Hematopoietic multipotent progenitor cell treated with erythropoietin and hydrocortisone succinate and interleukin-3 and kit ligand, for 6 days (in vitro differentiated cells): ENCODE data around the gene FSCN2.

Experiments used
- DNase-seq: peaks from one replicate; pipeline ENCODE4 v3.0.0-alpha.2; 2015

FSCN2 gene

DNA sequence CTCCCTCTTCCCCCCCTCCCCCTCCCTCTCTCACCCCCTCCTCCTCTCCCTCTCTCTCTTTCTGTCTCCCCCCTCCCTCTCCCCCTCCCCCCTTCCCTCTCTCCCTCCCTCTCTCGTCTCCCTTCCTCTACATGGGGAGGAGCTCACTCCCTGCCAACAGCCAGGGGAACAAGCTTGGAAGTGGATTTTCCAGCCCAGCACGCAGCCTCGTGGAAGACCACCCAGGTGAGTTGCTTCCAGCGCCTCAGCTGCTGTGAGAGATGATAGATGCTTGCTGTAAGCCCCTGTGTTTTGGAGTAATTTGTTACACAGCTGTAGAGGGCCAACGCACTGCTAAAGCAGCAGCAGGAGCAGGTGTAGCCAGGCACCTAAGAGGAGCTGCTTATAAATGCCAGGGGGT lies 36.4 kb upstream of the FSCN2 start:
- no peak for DNase-seq

GRCh38 chr17:81492202-81492601 lies 36.0 kb upstream of the FSCN2 start:
- DNase-seq, result no peak

- no peak for DNase-seq
These were observed 35.5 kb upstream of the FSCN2 start for GRCh38 chr17:81492706-81493105.

GRCh38 chr17:81493198-81494038 lies 34.8 kb upstream of the FSCN2 start:
- DNase-seq, result no peak

- no peak for DNase-seq
These were observed 33.4 kb upstream of the FSCN2 start for GRCh38 chr17:81494626-81495377.

GRCh38 chr17:81498953-81499600 lies 29.1 kb upstream of the FSCN2 start:
- no peak for DNase-seq

DNA sequence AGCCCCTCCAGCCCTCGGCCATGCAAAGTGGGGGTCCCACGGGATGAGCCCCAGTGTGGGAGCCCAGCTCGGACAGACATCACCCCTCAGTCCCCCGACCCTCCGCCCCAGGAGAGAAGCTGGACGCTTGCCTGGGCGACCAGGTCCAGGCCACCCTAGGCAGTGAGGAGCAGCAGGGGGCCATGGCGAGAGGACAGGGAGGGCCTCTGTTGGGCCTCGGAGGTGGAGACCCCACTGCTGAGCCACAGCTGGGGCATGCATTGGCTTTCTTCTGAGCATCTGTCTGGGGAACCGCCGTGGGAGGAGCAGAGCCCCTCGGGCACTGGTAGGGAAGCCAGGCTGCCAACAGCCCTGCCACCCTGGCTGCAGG lies 28.6 kb upstream of the FSCN2 start:
- DNase-seq, result no peak

DNA sequence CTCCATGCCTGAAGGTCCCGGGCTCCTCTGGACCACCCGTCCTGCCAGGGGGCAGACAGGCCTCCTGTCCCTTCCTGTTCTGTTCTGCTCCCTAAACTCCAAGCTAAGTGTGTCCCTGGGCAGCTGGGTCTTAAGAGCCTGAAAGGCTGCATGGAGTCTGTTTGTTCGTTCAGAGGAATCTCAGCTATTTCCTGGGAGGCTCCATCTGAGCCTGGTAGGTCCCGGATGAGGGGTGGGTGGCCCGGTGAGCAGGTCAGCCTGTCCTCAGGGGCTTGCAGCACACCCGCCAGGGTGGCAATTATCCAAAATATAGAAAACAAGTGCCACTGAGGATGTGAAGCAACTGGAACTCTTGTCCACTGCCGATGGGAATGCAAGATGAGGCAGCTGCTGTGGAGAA lies 28.1 kb upstream of the FSCN2 start:
- DNase-seq, result no peak

DNA sequence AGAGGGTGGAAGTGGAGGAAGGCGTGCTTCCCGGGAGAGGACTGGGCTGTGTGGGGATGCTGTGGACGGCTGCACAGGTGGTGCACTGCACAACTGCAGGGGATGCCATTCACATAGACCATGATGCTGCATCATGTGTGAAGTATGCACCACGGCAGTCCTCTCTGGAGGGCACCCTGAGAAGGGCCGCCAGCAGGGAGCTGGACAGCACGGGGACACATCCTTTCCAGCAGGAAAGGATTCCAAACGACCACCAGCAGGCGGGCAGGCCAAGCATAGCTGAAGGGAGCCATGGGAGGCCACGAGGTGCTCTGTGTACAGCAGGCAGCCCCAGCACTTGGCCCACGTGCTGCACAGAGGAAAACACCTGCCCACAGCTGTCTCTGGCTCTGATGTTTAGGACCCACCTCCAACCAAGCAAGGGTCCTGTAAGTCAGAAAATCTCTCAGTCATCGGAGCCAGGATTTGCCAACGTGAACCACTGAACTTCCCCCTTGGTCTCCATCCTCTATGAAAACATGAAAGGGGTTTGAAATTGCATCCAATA lies 25.6 kb upstream of the FSCN2 start:
- DNase-seq, result no peak

- DNase-seq, result no peak
These were observed 24.6 kb upstream of the FSCN2 start for GRCh38 chr17:81503619-81504018.

DNA sequence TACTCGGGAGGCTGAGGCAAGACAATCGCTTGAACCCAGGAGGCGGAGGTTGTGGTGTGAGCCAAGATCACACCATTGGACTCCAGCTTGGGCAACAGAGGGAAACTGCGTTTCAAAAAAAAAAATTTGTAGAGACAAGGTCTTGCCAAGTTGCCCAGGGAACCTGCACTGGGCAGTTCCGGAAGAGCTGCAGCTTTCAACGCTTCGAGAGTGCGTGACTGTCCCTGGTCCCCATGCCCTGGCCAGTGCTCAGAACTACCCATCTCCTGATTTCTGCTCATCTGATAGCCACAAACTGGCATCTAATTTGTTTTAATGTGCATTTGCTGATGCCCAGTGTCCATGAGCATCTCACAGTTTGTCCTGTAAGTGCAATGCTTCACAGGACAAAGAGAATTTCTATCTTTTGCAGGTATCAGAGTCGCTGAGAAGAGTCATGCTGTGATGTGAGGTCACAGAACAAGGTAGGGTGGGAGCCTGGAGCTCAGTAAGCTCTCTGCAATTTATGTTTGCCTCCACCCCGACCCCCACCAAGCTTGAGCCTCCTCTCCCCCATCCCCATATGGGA lies 19.5 kb upstream of the FSCN2 start:
- no peak for DNase-seq

GRCh38 chr17:81509207-81509971 lies 18.8 kb upstream of the FSCN2 start:
- DNase-seq, result peak; percentile 56

GRCh38 chr17:81509972-81510784 lies 18.0 kb upstream of the FSCN2 start:
- DNase-seq, result no peak

DNA sequence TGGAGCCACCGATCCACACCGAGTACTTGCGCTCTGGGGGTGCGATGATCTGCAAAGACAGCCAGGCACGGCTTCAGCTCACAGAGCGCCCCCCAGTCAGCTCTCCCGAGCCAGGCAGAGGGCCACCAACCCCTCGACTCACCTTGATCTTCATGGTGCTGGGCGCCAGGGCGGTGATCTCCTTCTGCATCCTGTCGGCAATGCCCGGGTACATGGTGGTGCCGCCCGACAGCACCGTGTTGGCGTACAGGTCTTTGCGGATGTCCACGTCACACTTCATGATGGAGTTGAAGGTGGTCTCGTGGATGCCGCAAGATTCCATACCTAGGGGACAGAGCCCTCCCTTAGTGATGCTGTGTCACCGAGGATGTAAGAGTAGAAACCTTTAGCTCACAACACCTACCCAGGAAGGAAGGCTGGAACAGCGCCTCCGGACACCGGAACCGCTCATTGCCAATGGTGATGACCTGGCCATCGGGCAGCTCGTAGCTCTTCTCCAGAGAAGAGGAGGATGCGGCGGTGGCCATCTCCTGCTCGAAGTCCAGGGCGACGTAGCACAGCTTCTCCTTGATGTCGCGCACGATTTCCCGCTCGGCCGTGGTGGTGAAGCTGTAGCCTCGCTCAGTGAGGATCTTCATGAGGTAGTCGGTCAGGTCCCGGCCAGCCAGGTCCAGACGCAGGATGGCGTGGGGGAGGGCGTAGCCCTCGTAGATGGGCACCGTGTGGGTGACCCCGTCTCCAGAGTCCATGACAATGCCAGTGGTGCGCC lies 17.2 kb upstream of the FSCN2 start:
- no peak for DNase-seq

DNA sequence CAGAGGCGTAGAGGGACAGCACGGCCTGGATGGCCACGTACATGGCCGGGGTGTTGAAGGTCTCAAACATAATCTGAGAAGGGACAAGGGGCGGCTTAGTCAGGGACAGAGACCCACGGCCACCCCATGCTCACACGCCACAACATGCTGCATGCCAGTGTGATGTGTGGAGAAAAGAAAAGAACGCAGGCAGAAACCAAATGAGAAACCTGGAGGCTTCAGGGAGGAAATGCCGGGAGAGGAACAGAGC lies 16.7 kb upstream of the FSCN2 start:
- no peak for DNase-seq

GRCh38 chr17:81511804-81512561 lies 16.2 kb upstream of the FSCN2 start:
- DNase-seq, result peak; percentile 39

DNA sequence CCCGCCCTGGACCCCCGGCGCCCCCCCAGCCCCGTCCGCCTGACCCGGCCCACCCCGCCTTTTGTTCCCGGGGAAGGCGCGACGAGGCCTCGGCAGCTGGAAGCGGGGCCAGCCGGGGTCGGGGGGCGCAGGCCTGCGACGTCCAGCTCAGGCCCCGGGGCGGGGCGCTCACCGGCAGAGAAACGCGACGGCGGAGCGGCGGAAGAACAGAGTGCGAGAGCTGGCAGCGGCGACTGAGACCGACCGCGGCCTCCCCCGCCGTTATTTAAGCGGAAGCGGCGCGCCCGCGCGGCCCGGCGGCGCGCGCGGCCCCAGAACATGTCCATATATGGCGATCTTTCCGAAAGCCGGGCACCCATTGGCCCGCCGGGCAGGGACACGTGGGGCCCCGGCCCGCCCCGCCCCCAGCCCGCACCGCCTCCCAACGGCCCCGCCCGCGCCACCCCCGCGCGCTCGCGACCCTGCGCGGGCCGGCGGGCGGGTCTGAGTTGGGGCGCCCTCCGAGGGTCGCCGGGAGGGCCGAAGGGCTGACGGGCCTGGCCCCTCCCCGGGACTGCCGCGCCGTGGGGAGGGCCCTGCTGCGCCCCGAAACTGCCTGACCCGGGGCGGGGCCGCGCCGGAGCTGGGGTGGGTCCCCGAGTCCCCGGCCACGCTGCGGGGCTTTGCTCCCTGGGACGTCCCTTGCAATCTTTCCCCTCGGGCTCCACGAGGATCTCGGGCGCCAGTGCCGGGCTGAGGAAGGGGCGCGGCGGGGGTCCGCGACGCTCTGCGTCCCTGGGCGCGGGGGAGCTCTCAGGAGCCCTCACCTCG lies 15.4 kb upstream of the FSCN2 start, which contains the start of gene ACTG1:
ACTG1 (minus strand) TSS at position 238 of the 810 bp plus-strand sequence. CDS start 445 bp downstream, outside the sequence.
- peak; percentile 93 for DNase-seq

- DNase-seq, result peak; percentile 69
These were observed 14.8 kb upstream of the FSCN2 start for GRCh38 chr17:81513372-81513752.
